ENCODE results near the gene TMPO. TPM values are rescaled to one million over a fixed set of nuclear protein-coding genes. Genes with fewer than 3 reads are reported as not detected.
"Not testable (repeated sequence)": the region's sequence is repeated elsewhere in the genome, so short reads cannot be mapped to it uniquely, and the experiment has no call there.

Gene TMPO
- total and polyA plus RNA-seq, 5 donors from 2014 or later = 40.3 to 105 (median 62.4) TPM

DNA sequence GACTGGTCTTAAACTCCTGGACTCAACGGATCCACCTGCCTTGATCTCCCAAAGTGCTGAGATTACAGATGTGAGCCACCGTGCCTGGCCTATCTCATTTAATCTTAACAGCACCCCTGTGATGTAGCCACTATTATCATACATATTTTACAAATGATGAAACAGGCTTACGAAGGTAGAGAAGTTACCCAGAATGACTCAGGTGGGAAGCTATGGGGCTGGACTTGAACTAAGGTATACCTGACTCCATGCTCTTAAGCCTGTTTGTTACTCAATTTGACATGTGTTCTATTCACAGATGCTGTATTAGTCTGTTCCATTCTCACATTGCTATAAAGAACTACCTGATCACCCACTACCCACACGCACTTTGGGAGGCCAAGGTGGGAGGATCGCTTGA is 36.8 kb upstream of the TMPO start:
- Histone ChIP-seq H3K36me3 (ENCODE audit: control insufficient read depth, insufficient read depth, low read length) (no peaks in the 10 kb centered on the region), H3K4me3 (ENCODE audit: low read depth, low read length) (no peak overlapping the region), H3K4me1 (ENCODE audit: control insufficient read depth, insufficient read depth, low read length, poor library complexity, severe bottlenecking) (no peaks in the 10 kb centered on the region), H3K27ac (ENCODE audit: insufficient read depth, low read length, poor library complexity, severe bottlenecking) (no peak overlapping the region), H3K9me3 (ENCODE audit: control insufficient read depth in 2 of 2, low read length in 2 of 2) (no peaks in the 10 kb centered on the region), H3K27me3 (ENCODE audit: control insufficient read depth, insufficient read depth, low read length) (no peaks in the 10 kb centered on the region)
- ATAC-seq (ENCODE audit: low read depth in 2 of 2) = no peak
- Mint-ChIP-seq H3K36me3 (no peaks in the 10 kb centered on the region), H3K4me1 (peaks cover 0 to 3% (median 0%) of the 10 kb centered on the region in 4 donors), H3K4me3 (no peak overlapping the region), H3K27me3 (peaks cover 32% of the 10 kb centered on the region), H3K9me3 (peaks cover 0 to 1% (median 0%) of the 10 kb centered on the region in 7 donors), H3K27ac (no peak overlapping the region)
- DNase-seq = no peak

- Mint-ChIP-seq H3K36me3 (no peaks in the 10 kb centered on the region), H3K9me3 (no peaks in the 10 kb centered on the region), H3K27ac (no peak overlapping the region), H3K4me3 (no peak overlapping the region), H3K27me3 (peaks cover 20% of the 10 kb centered on the region), H3K4me1 (no peaks in the 10 kb centered on the region)
- Histone ChIP-seq H3K36me3 (ENCODE audit: control insufficient read depth, insufficient read depth, low read length) (no peaks in the 10 kb centered on the region), H3K27ac (ENCODE audit: insufficient read depth, low read length, poor library complexity, severe bottlenecking) (no peak overlapping the region), H3K4me3 (ENCODE audit: low read depth, low read length) (no peak overlapping the region), H3K4me1 (ENCODE audit: control insufficient read depth, insufficient read depth, low read length, poor library complexity, severe bottlenecking) (no peaks in the 10 kb centered on the region), H3K9me3 (ENCODE audit: control insufficient read depth in 2 of 2, low read length in 2 of 2) (no peaks in the 10 kb centered on the region), H3K27me3 (ENCODE audit: control insufficient read depth, insufficient read depth, low read length) (no peaks in the 10 kb centered on the region)
- DNase-seq (no peak), ATAC-seq (ENCODE audit: low read depth in 2 of 2) (no peak)
Measured at GRCh38 chr12:98483621-98484503, 31.5 kb upstream of the TMPO start.

DNA sequence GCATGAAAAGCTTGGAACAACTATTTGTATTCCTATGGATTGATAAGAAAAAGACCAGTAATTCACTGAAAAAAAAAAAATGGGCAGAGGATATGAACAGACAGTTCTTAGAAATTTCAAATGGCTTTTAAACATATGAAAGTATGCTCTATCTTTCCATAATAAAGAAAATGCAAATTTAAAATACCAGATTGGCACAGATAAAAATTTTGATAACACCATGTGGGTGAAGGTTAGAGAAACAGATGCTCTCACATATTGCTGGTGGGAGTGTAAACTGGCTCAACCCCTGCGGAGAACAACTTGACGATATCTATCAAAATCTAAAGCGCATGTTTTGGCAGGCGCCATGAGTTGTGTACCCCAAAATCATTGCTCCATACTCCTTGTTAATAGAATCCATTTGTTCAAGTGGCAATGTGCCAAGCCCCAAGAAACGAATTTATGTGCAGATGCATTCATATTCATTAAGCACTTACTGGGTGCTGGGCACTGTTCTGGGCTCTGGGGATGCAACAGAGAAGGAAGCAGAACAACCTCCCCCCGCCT is 29.5 kb upstream of the TMPO start:
- ATAC-seq (ENCODE audit: low read depth in 2 of 2) (no peak), DNase-seq (no peak)
- H3K4me1 Mint-ChIP-seq = peaks cover under 1 to 2% (median 2%) of the 10 kb centered on the region in 4 donors
- H3K9me3 Mint-ChIP-seq = no peaks in the 10 kb centered on the region
- no peak overlapping the region for H3K27ac ChIP-seq (ENCODE audit: insufficient read depth, low read length, poor library complexity, severe bottlenecking)
- H3K4me3 Mint-ChIP-seq = no peak overlapping the region
- H3K27me3 Mint-ChIP-seq = peaks cover 10% of the 10 kb centered on the region
- peak overlapping the region in 1 of 3 donors; percentile 35 for H3K27ac Mint-ChIP-seq
- peaks cover 3% of the 10 kb centered on the region for H3K4me1 ChIP-seq (ENCODE audit: control insufficient read depth, insufficient read depth, low read length, poor library complexity, severe bottlenecking)
- H3K36me3 Mint-ChIP-seq = no peaks in the 10 kb centered on the region
- H3K4me3 ChIP-seq (ENCODE audit: low read depth, low read length) = no peak overlapping the region
- H3K27me3 ChIP-seq (ENCODE audit: control insufficient read depth, insufficient read depth, low read length) = no peaks in the 10 kb centered on the region
- H3K9me3 ChIP-seq (ENCODE audit: control insufficient read depth in 2 of 2, low read length in 2 of 2) = no peaks in the 10 kb centered on the region
- no peaks in the 10 kb centered on the region for H3K36me3 ChIP-seq (ENCODE audit: control insufficient read depth, insufficient read depth, low read length)

DNA sequence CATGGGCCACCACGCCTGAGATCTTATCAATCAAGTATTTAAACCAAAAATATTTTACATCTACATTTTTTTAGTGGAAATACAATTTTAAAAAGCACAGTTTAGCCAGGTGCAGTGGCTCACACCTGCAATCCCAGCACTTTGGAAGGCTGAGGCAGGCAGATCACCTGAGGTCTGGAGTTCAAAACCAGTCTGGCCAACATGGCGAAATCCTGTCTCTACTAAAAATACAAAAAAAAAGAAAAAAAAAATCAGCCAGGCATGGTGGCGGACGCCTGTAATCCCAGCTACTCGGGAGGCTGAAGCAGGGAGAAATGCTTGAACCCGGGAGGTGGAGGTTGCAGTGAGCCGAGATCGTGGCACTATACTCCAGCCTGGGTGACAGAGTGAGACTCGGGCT is 27.0 kb upstream of the TMPO start:
- H3K27ac Mint-ChIP-seq; H3K4me3 ChIP-seq (ENCODE audit: low read depth, low read length); H3K27me3 ChIP-seq (ENCODE audit: control insufficient read depth, insufficient read depth, low read length); H3K36me3 Mint-ChIP-seq; H3K4me1 ChIP-seq (ENCODE audit: control insufficient read depth, insufficient read depth, low read length, poor library complexity, severe bottlenecking); H3K36me3 ChIP-seq (ENCODE audit: control insufficient read depth, insufficient read depth, low read length); H3K9me3 Mint-ChIP-seq; H3K9me3 ChIP-seq (ENCODE audit: control insufficient read depth in 2 of 2, low read length in 2 of 2); ATAC-seq (ENCODE audit: low read depth in 2 of 2); H3K27ac ChIP-seq (ENCODE audit: insufficient read depth, low read length, poor library complexity, severe bottlenecking); H3K4me3 Mint-ChIP-seq; DNase-seq; H3K27me3 Mint-ChIP-seq: not testable (repeated sequence)
- H3K4me1 Mint-ChIP-seq = peaks cover 4 to 11% (median 8%) of the 10 kb centered on the region in 4 donors

- no peaks in the 10 kb centered on the region for H3K36me3 Mint-ChIP-seq
- no peaks in the 10 kb centered on the region for H3K36me3 ChIP-seq (ENCODE audit: control insufficient read depth, insufficient read depth, low read length)
- H3K4me3 ChIP-seq (ENCODE audit: low read depth, low read length) = no peak overlapping the region
- no peak for ATAC-seq (ENCODE audit: low read depth in 2 of 2)
- H3K27ac ChIP-seq (ENCODE audit: insufficient read depth, low read length, poor library complexity, severe bottlenecking) = no peak overlapping the region
- no peaks in the 10 kb centered on the region for H3K9me3 ChIP-seq (ENCODE audit: control insufficient read depth in 2 of 2, low read length in 2 of 2)
- H3K4me1 ChIP-seq (ENCODE audit: control insufficient read depth, insufficient read depth, low read length, poor library complexity, severe bottlenecking) = peaks cover 8% of the 10 kb centered on the region
- no peaks in the 10 kb centered on the region for H3K27me3 ChIP-seq (ENCODE audit: control insufficient read depth, insufficient read depth, low read length)
- H3K27ac Mint-ChIP-seq = no peak overlapping the region
- no peaks in the 10 kb centered on the region for H3K9me3 Mint-ChIP-seq
- peaks cover 4 to 11% (median 8%) of the 10 kb centered on the region in 4 donors for H3K4me1 Mint-ChIP-seq
- H3K27me3 Mint-ChIP-seq = no peaks in the 10 kb centered on the region
- DNase-seq = no peak
- no peak overlapping the region for H3K4me3 Mint-ChIP-seq
Measured at GRCh38 chr12:98489176-98489575, 26.2 kb upstream of the TMPO start.

DNA sequence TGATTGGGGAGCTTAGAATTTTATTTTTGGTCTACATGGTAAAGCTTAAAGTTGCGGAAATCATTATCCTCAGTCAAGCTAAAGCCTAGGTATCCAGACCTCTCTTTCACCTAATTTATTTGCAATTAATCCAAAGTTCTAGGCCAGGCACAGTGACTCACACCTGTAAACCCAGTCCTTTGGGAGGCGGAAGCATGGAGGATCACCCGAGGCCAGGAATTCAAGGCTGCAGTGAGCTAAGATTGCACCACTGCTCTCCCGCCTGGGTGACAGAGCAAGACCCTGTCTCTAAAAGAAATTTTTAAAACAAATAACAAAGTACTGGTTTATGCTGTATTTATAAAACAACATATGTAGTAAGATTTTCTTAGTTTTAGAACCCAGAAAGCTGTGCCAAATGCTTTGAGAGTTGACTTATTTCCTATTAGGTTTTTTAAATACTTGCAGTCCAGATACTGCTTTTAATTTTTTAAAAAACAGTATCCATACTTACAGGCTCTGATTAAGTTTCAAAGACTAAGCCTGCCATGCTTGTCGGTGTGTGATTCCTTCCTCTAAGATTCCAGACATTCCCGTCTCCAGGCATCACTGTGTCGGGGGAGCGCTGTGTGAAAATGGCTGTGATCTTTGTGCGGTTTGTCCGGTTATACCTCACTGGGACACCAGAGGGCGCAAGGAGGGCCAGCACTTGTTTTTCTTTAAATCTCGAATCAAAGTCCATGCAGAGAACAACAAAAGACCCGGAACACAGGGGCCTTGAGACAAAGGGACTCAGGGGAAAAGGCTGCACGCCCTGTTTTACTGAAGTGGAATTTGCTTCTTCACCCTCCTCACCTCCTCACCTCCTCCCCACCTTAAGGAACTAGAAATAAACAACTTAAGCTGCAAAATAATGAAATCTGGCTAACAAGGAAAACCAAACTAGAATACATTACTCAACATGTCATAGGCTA is 24.6 kb upstream of the TMPO start:
- ATAC-seq (ENCODE audit: low read depth in 2 of 2) = peak; percentile 82 to 85
- peak overlapping the region in 2 of 4 donors; percentile 55 to 57 for H3K4me3 Mint-ChIP-seq
- peak overlapping the region in 2 of 3 donors; percentile 92 to 93 for H3K27ac Mint-ChIP-seq

DNA sequence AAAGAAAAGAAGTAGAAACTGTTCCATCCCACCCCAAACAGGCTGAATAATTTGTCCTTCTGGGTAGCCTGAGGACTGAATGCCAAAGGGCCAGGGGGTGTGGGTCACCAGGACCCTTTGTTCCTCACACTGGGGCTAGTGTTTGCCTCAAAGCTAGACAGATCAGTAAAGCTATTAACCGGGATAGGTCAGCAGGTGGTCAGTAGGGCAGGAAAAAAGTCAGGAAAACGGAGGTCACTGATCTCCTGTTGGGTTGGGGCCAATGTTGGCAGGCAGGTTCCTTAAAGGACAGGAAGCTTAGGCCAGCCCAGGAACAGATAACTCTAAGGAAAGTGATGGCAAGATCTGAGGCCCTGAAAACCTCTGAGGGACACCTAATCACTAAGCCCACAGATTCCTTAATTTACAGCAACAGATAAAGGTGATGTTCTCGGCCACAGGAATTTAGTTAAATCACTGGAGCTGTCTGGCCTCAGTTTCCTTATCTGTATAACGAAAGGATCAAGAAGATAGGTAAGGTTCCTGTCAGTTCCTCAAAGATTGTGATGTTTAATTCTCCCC is 22.7 kb upstream of the TMPO start:
- peaks cover 4 to 11% (median 8%) of the 10 kb centered on the region in 4 donors for H3K4me1 Mint-ChIP-seq
- H3K4me1 ChIP-seq (ENCODE audit: control insufficient read depth, insufficient read depth, low read length, poor library complexity, severe bottlenecking) = peaks cover 8% of the 10 kb centered on the region
- no peaks in the 10 kb centered on the region for H3K27me3 ChIP-seq (ENCODE audit: control insufficient read depth, insufficient read depth, low read length)
- no peaks in the 10 kb centered on the region for H3K36me3 ChIP-seq (ENCODE audit: control insufficient read depth, insufficient read depth, low read length)
- H3K4me3 ChIP-seq (ENCODE audit: low read depth, low read length) = no peak overlapping the region
- H3K9me3 ChIP-seq (ENCODE audit: control insufficient read depth in 2 of 2, low read length in 2 of 2) = no peaks in the 10 kb centered on the region
- DNase-seq = no peak
- H3K9me3 Mint-ChIP-seq = no peaks in the 10 kb centered on the region
- H3K4me3 Mint-ChIP-seq = peak overlapping the region in 1 of 4 donors; percentile 31
- no peak overlapping the region for H3K27ac Mint-ChIP-seq
- no peak overlapping the region for H3K27ac ChIP-seq (ENCODE audit: insufficient read depth, low read length, poor library complexity, severe bottlenecking)
- H3K36me3 Mint-ChIP-seq = no peaks in the 10 kb centered on the region
- ATAC-seq (ENCODE audit: low read depth in 2 of 2) = no peak
- no peaks in the 10 kb centered on the region for H3K27me3 Mint-ChIP-seq

More for the DNA sequence above, 24.6 kb upstream of the TMPO start:
- H3K4me3 ChIP-seq (ENCODE audit: low read depth, low read length) = peak overlapping the region; percentile 45
- peak overlapping the region; percentile 63 for H3K27ac ChIP-seq (ENCODE audit: insufficient read depth, low read length, poor library complexity, severe bottlenecking)
- H3K27me3 ChIP-seq (ENCODE audit: control insufficient read depth, insufficient read depth, low read length) = no peaks in the 10 kb centered on the region
- peaks cover 8% of the 10 kb centered on the region for H3K4me1 ChIP-seq (ENCODE audit: control insufficient read depth, insufficient read depth, low read length, poor library complexity, severe bottlenecking)
- H3K9me3 ChIP-seq (ENCODE audit: control insufficient read depth in 2 of 2, low read length in 2 of 2) = no peaks in the 10 kb centered on the region
- H3K36me3 ChIP-seq (ENCODE audit: control insufficient read depth, insufficient read depth, low read length) = no peaks in the 10 kb centered on the region
- no peaks in the 10 kb centered on the region for H3K9me3 Mint-ChIP-seq
- H3K27me3 Mint-ChIP-seq = no peaks in the 10 kb centered on the region
- peaks cover 4 to 11% (median 8%) of the 10 kb centered on the region in 4 donors for H3K4me1 Mint-ChIP-seq
- H3K36me3 Mint-ChIP-seq = no peaks in the 10 kb centered on the region
- peak; percentile 74 to 84 (median 82) for DNase-seq
